H1 (cell line): ENCODE results near the gene ATG9B. TPM values are rescaled to one million over a fixed set of nuclear protein-coding genes. Genes with fewer than 3 reads are reported as not detected.
A peak's percentile ranks its signal among the peaks of the same experiment; 100 is the strongest.

Experiments
- CTCF ChIA-PET: fragments of 300-600 bp; sonication (Branson Sonifier 250); formaldehyde crosslinking; loops from one replicate; lab custom pipeline; 2021; ENCODE audit not compliant: partially characterized antibody; lab: Charles Lee
- POLR2A ChIA-PET: fragments of 300-600 bp; sonication (Branson Sonifier 250); formaldehyde crosslinking; loops from one replicate; lab custom pipeline; 2021; ENCODE audit warnings: inconsistent platforms; ENCODE audit not compliant: partially characterized antibody; lab: Charles Lee
- DNase-seq, 2 experiments: peaks; one replicate each; pipeline versions ENCODE4 v3.0.0 to v3.0.0-alpha.2; 2010 to 2022; ENCODE audit warnings: low spot score in 2 of 2, low read depth in 1 of 2, mixed read lengths in 1 of 2
- FAIRE-seq: peaks from 2 replicates; lab custom pipeline; 2011; peaks lifted over from hg19 to GRCh38; lab: Jason Lieb, UNC
- H2AFZ ChIP-seq: 2 replicates; pipeline ENCODE4 v1.8.1; 2012; ENCODE audit warnings: low read length, inconsistent platforms
- H2AK5ac ChIP-seq: 2 replicates; pipeline ENCODE4 v1.6.1; 2013; ENCODE audit warnings: low read depth, low read length
- H2BK120ac ChIP-seq: replicated peaks from 2 replicates; pipeline ENCODE3; 2013; ENCODE audit warnings: low read depth, low read length, inconsistent platforms
- H2BK12ac ChIP-seq: 2 replicates; pipeline ENCODE4 v1.6.1; 2013; ENCODE audit warnings: low read depth, low read length
- H2BK15ac ChIP-seq: 2 replicates; pipeline ENCODE4 v1.6.1; 2013; ENCODE audit warnings: low read length
- H2BK20ac ChIP-seq: 2 replicates; pipeline ENCODE4 v1.6.1; 2013; ENCODE audit warnings: low read length
- H2BK5ac ChIP-seq: 2 replicates; pipeline ENCODE4 v1.6.1; 2013; ENCODE audit warnings: low read depth, low read length
- H3K14ac ChIP-seq: 2 replicates; pipeline ENCODE4 v1.6.1; 2013; ENCODE audit warnings: inconsistent platforms; ENCODE audit not compliant: insufficient read length
- H3K18ac ChIP-seq: 2 replicates; pipeline ENCODE4 v1.6.1; 2013; ENCODE audit warnings: low read length; ENCODE audit errors: extremely low read depth
- H3K23ac ChIP-seq: 2 replicates; pipeline ENCODE4 v1.6.1; 2013; ENCODE audit warnings: inconsistent platforms; ENCODE audit not compliant: insufficient read length
- H3K23me2 ChIP-seq: 2 replicates; pipeline ENCODE4 v1.6.1; 2013; ENCODE audit warnings: low read depth, low read length
- H3K27ac ChIP-seq: 2 replicates; pipeline ENCODE4 v1.6.1; 2011; ENCODE audit warnings: low read depth, low read length, inconsistent platforms
- H3K27me3 ChIP-seq, 4 experiments: replicated peaks in 1 of 4; 1 replicate in 1 of 4; 2 replicates in 3 of 4; pipeline versions ENCODE4 v1.6.1 to v1.8.1; 2011 to 2013; ENCODE audit warnings: low read length in 3 of 4, mild to moderate bottlenecking in 3 of 4, inconsistent platforms in 2 of 4, mixed read lengths in 2 of 4, moderate library complexity in 1 of 4; ENCODE audit not compliant: control insufficient read depth in 3 of 4, insufficient read depth in 3 of 4; ENCODE audit errors: extremely low read depth in 1 of 4
- H3K36me3 ChIP-seq, 4 experiments: 2 replicates each; pipeline versions ENCODE4 v1.6.1 to v1.8.1; 2011 to 2013; ENCODE audit warnings: mild to moderate bottlenecking in 4 of 4, low read length in 3 of 4, moderate library complexity in 2 of 4, control low read depth in 1 of 4, inconsistent platforms in 1 of 4; ENCODE audit not compliant: insufficient read depth in 4 of 4, control insufficient read depth in 2 of 4
- H3K4ac ChIP-seq: replicated peaks from 2 replicates; pipeline ENCODE3; 2013; ENCODE audit warnings: low read length, low read depth, mixed read lengths, inconsistent platforms; ENCODE audit not compliant: insufficient read length
- H3K4me1 ChIP-seq, 4 experiments: replicated peaks in 1 of 4; 1 replicate in 1 of 4; 2 replicates in 3 of 4; pipeline versions ENCODE4 v1.6.1 to v1.8.1; 2011 to 2013; ENCODE audit warnings: low read length in 3 of 4, inconsistent platforms in 2 of 4, mixed read lengths in 1 of 4; ENCODE audit not compliant: insufficient read depth in 4 of 4, control insufficient read depth in 3 of 4
- H3K4me2 ChIP-seq, 2 experiments: 2 replicates each; pipeline versions ENCODE4 v1.6.1 to v1.8.1; 2011 to 2013; ENCODE audit warnings: low read depth in 2 of 2, low read length in 2 of 2, control low read depth in 1 of 2, inconsistent platforms in 1 of 2, mild to moderate bottlenecking in 1 of 2; ENCODE audit not compliant: insufficient read depth in 1 of 2
- H3K4me3 ChIP-seq, 4 experiments: fragments of 200-600, 300-600 bp in 1 of 4; sonication (generic), shearing (Covaris generic), sonication (Bioruptor Twin) in 1 of 4; 2 replicates each; pipeline versions ENCODE4 v1.5.1 to v1.8.1; 2011 to 2016; ENCODE audit warnings: low read length in 4 of 4, low read depth in 3 of 4, control low read depth in 2 of 4, inconsistent platforms in 2 of 4, mild to moderate bottlenecking in 2 of 4, mixed read lengths in 1 of 4, moderate library complexity in 1 of 4; ENCODE audit not compliant: insufficient read depth in 2 of 4; ENCODE audit errors: extremely low read depth in 1 of 4
- H3K56ac ChIP-seq: replicated peaks from 2 replicates; pipeline ENCODE3; 2013; ENCODE audit warnings: low read depth, mild to moderate bottlenecking, mixed read lengths, low read length, inconsistent platforms; ENCODE audit not compliant: insufficient read length
- H3K79me1 ChIP-seq: 2 replicates; pipeline ENCODE4 v1.6.1; 2013; ENCODE audit warnings: low read depth, low read length, control low read depth
- H3K79me2 ChIP-seq, 2 experiments: 2 replicates each; pipeline versions ENCODE4 v1.6.1 to v1.8.1; 2012 to 2013; ENCODE audit warnings: low read length in 2 of 2, mild to moderate bottlenecking in 2 of 2, inconsistent platforms in 1 of 2; ENCODE audit not compliant: insufficient read depth in 2 of 2, control insufficient read depth in 1 of 2
- H3K9ac ChIP-seq, 4 experiments: replicated peaks in 1 of 4; 1 replicate in 1 of 4; 2 replicates in 3 of 4; pipeline versions ENCODE4 v1.6.1 to v1.8.1; 2011 to 2013; ENCODE audit warnings: low read depth in 3 of 4, low read length in 3 of 4, control low read depth in 2 of 4, mild to moderate bottlenecking in 2 of 4, moderate library complexity in 2 of 4, inconsistent platforms in 1 of 4; ENCODE audit errors: extremely low read depth in 1 of 4
- H3K9me3 ChIP-seq, 2 experiments: 2 replicates each; pipeline versions ENCODE4 v1.6.1 to v1.8.1; 2012 to 2013; ENCODE audit warnings: mild to moderate bottlenecking in 2 of 2, moderate library complexity in 2 of 2, control low read depth in 1 of 2, inconsistent platforms in 1 of 2, low read depth in 1 of 2, low read length in 1 of 2, mixed read lengths in 1 of 2; ENCODE audit not compliant: insufficient read depth in 2 of 2
- H4K20me1 ChIP-seq, 2 experiments: replicated peaks in 1 of 2; 2 replicates each; pipeline versions ENCODE3 to v1.8.1; 2011 to 2013; ENCODE audit warnings: inconsistent platforms in 2 of 2, low read length in 2 of 2, mild to moderate bottlenecking in 1 of 2; ENCODE audit not compliant: insufficient read depth in 2 of 2, control insufficient read depth in 1 of 2
- H4K5ac ChIP-seq: 2 replicates; pipeline ENCODE4 v1.6.1; 2013; ENCODE audit warnings: low read length, low read depth, mixed read lengths, inconsistent platforms; ENCODE audit not compliant: insufficient read length
- H4K8ac ChIP-seq: 2 replicates; pipeline ENCODE4 v1.8.0; 2013; ENCODE audit warnings: mild to moderate bottlenecking, moderate library complexity, low read length, inconsistent platforms; ENCODE audit not compliant: insufficient read depth; ENCODE audit errors: extremely low read depth
- H4K91ac ChIP-seq: replicated peaks from 2 replicates; pipeline ENCODE3; 2013; ENCODE audit warnings: low read length, mixed read lengths, inconsistent platforms; ENCODE audit not compliant: insufficient read length
- HDAC6 ChIP-seq: IDR thresholded peaks from one replicate; pipeline ENCODE4 v1.7.1; 2012; ENCODE audit warnings: low read depth, mild to moderate bottlenecking, inconsistent platforms, low read length, moderate library complexity
- KDM4A ChIP-seq: IDR thresholded peaks from one replicate; pipeline ENCODE4 v1.7.1; 2012; ENCODE audit warnings: low read depth, mild to moderate bottlenecking, moderate library complexity, low read length, inconsistent platforms; ENCODE audit not compliant: severe bottlenecking
- MAFK ChIP-seq: IDR thresholded peaks from 2 replicates; pipeline ENCODE4 v1.6.1; 2012; ENCODE audit warnings: low read depth, mild to moderate bottlenecking, improper control_type of control experiment, low read length
- ZNF274 ChIP-seq: IDR thresholded peaks from 2 replicates; pipeline ENCODE4 v1.7.0; 2012; ENCODE audit warnings: low read length, borderline replicate concordance; ENCODE audit errors: extremely low read depth
- WGBS, 2 experiments: shearing (Covaris generic) in 1 of 2; methylation state at CpG; one replicate each; pipeline versions ENCODE4 v1.1.6 to v1.1.7; 2013 to 2015; ENCODE audit warnings: low lambda C conversion rate in 2 of 2, mixed read lengths in 2 of 2, inconsistent platforms in 1 of 2, low coverage in 1 of 2, missing lambda C conversion rate in 1 of 2; ENCODE audit not compliant: insufficient replicate concordance in 2 of 2, insufficient coverage in 1 of 2, insufficient read length in 1 of 2; ENCODE audit errors: extremely low coverage in 1 of 2, missing lambda C conversion rate in 1 of 2; 5-methylcytosine and 5-hydroxymethylcytosine counted together
- polyA plus RNA-seq, 7 experiments: library from polyadenylated mRNA; depleted of rRNA in 3 of 7; stranded (reverse) in 5 of 7; unstranded in 2 of 7; fragments of >200 nt in 5 of 7; fragments of 200-250 nt in 2 of 7; gene quantifications; 1 replicate in 5 of 7; 2 replicates in 1 of 7; 4 replicates in 1 of 7; pipeline versions ENCODE4 v1.2.1 to v1.2.3, GENCODE V29; 2011 to 2013; ENCODE audit warnings: missing spikeins in 2 of 7, mixed read lengths in 2 of 7
- total RNA-seq: library from RNA; stranded (reverse); fragmentation: NEBNext Ultra II Directional; extraction: Animal tissue kit (Norgen Biotek cat#: 25700); gene quantifications from 2 replicates; pipeline ENCODE4 v1.2.1, GENCODE V29; 2021
- TF ChIP-seq, protein P1 (sequence below), 3 experiments: IDR thresholded peaks; 1 replicate in 2 of 3; 2 replicates in 1 of 3; pipeline versions ENCODE4 v1.5.1 to v1.6.1; 2011; ENCODE audit warnings: low read length in 3 of 3, mild to moderate bottlenecking in 3 of 3, inconsistent platforms in 2 of 3, low read depth in 1 of 3, moderate library complexity in 1 of 3; ENCODE audit not compliant: insufficient read depth in 1 of 3; ENCODE audit errors: control extremely low read depth in 1 of 3
- TF ChIP-seq, protein P2 (sequence below): IDR thresholded peaks from 2 replicates; pipeline ENCODE4 v1.6.1; 2011; ENCODE audit warnings: low read depth, mild to moderate bottlenecking, low read length; ENCODE audit not compliant: insufficient read depth

Gene ATG9B
- total and polyA plus RNA-seq, 2 of the 8 experiments (the other 6 are each of a cell fraction or from before 2014, with no cell fraction given) = 1.4 to 2.3 TPM

GRCh38 chr7:150974468-150975391 lies 49.6 kb downstream of the ATG9B start:
- Histone ChIP-seq H4K5ac (peak overlapping the region; percentile 60), H3K27me3 (peaks cover 2 to 24% (median 22%) of the 10 kb centered on the region in 4 experiments), H3K36me3 (no peaks in the 10 kb centered on the region), H4K20me1 (peaks cover 2 to 9% of the 10 kb centered on the region in 2 experiments), H2BK12ac (no peak overlapping the region; the same call in 1 of the 2 replicates), H4K91ac (peak overlapping the region; percentile 81), H3K23me2 (peaks cover 24% of the 10 kb centered on the region), H2AFZ (0 out of 2 replicates have a peak overlapping the region, but pooled peaks have one; percentile 66), H3K4me1 (peaks cover 5 to 39% (median 31%) of the 10 kb centered on the region in 4 experiments), H3K79me2 (no peaks in the 10 kb centered on the region), H3K56ac (peak overlapping the region; percentile 42), H3K4me3 (peak overlapping the region; percentile 33 to 93 (median 58)), H2BK5ac (peak overlapping the region; percentile 71; the same call in 1 of the 2 replicates), H3K27ac (no peak overlapping the region), H3K18ac (peak overlapping the region; percentile 83), H4K8ac (peak overlapping the region; percentile 46), H3K79me1 (no peaks in the 10 kb centered on the region; the same call in 1 of the 2 replicates), H3K4ac (no peak overlapping the region), H2BK120ac (no peak overlapping the region), H3K4me2 (peak overlapping the region; percentile 84 to 99), H3K14ac (no peak overlapping the region), H2AK5ac (no peak overlapping the region), H2BK15ac (peak overlapping the region; percentile 20; the same call in 1 of the 2 replicates), H3K9me3 (no peaks in the 10 kb centered on the region), H2BK20ac (no peak overlapping the region), H3K23ac (no peak overlapping the region), H3K9ac (peak overlapping the region in 2 of 4 experiments; percentile 2 to 58; a peak in 3 of 7 replicates)
- ChIA-PET POLR2A (interaction anchor here (1.9 kb wide), 1 partner anchor 10 kb away, joined by 6 read pairs; no protein-coding TSS in a partner anchor), CTCF (interaction anchor here (0.9 to 27.0 kb wide), 7 partner anchors 0 to 140 kb away, joined by 3 to 797 read pairs (median 5); partner anchors contain the start of gene KCNH2)
- WGBS, 2 experiments = 3% methylated on average over 54 of the region's 89 CpGs; no CpG with 5 or more reads in 1 of the 2 experiments
- DNase-seq (peak in 1 of 2 experiments; percentile 72), FAIRE-seq (no peak)
- TF ChIP-seq HDAC6 (no peak), KDM4A (peak; percentile 82), MAFK (no peak), ZNF274 (no peak)
- TF ChIP-seq, protein P1, sequence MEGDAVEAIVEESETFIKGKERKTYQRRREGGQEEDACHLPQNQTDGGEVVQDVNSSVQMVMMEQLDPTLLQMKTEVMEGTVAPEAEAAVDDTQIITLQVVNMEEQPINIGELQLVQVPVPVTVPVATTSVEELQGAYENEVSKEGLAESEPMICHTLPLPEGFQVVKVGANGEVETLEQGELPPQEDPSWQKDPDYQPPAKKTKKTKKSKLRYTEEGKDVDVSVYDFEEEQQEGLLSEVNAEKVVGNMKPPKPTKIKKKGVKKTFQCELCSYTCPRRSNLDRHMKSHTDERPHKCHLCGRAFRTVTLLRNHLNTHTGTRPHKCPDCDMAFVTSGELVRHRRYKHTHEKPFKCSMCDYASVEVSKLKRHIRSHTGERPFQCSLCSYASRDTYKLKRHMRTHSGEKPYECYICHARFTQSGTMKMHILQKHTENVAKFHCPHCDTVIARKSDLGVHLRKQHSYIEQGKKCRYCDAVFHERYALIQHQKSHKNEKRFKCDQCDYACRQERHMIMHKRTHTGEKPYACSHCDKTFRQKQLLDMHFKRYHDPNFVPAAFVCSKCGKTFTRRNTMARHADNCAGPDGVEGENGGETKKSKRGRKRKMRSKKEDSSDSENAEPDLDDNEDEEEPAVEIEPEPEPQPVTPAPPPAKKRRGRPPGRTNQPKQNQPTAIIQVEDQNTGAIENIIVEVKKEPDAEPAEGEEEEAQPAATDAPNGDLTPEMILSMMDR (IDR thresholded peaks at IDR 0.05; ENCODE audit: control extremely low read depth in 1 of 3, insufficient read depth in 1 of 3, low read depth in 1 of 3, low read length in 3 of 3) = peak in 1 of 3 experiments; percentile 23; a peak in 2 of 4 replicates
- TF ChIP-seq, protein P2, sequence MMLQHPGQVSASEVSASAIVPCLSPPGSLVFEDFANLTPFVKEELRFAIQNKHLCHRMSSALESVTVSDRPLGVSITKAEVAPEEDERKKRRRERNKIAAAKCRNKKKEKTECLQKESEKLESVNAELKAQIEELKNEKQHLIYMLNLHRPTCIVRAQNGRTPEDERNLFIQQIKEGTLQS = no peak
